Naive thymus-derived CD4-positive, alpha-beta T cell (primary cell): ENCODE results near the gene INAFM1. TPM values are rescaled to one million over a fixed set of nuclear protein-coding genes. Genes with fewer than 3 reads are reported as not detected.
A peak's percentile ranks its signal among the peaks of the same experiment; 100 is the strongest.

ENCODE experiments used
- ATAC-seq: fragments of 150-1000 bp; cut with Tn5 transposase; 2 replicates; pipeline ENCODE4 v1.10.0; 2021; ENCODE audit warnings: mild to moderate bottlenecking, moderate library complexity
- CTCF ChIA-PET: fragments of 350-600 bp; sonication (Branson Sonifier 250); formaldehyde crosslinking; loops from one replicate; lab custom pipeline; 2021; ENCODE audit warnings: antibody characterized with exemption; lab: Charles Lee
- POLR2A ChIA-PET: fragments of 350-600 bp; sonication (Branson Sonifier 250); formaldehyde crosslinking; loops from one replicate; lab custom pipeline; 2021; ENCODE audit warnings: antibody characterized with exemption, inconsistent platforms; lab: Charles Lee
- DNase-seq, 9 donors: peaks; one replicate each; pipeline versions ENCODE4 v3.0.0 to v3.0.0-alpha.2; 2020 to 2022; ENCODE audit warnings: mixed read lengths in 1 of 9
- H3K27ac ChIP-seq: one replicate; pipeline ENCODE4 v1.7.0; 2013; ENCODE audit warnings: mild to moderate bottlenecking, low read depth, low read length, moderate library complexity
- H3K27me3 ChIP-seq, 2 donors: one replicate each; pipeline ENCODE4 v1.7.0; 2013; ENCODE audit warnings: low read length in 2 of 2, mild to moderate bottlenecking in 2 of 2, moderate library complexity in 2 of 2; ENCODE audit not compliant: control insufficient read depth in 2 of 2, insufficient read depth in 2 of 2
- H3K36me3 ChIP-seq, 3 experiments: 1 replicate in 2 of 3; 2 replicates in 1 of 3; pipeline ENCODE4 v1.7.0; 2013; ENCODE audit warnings: low read length in 3 of 3, mild to moderate bottlenecking in 3 of 3, moderate library complexity in 1 of 3; ENCODE audit not compliant: insufficient read depth in 3 of 3, control insufficient read depth in 2 of 3
- H3K4me1 ChIP-seq, 2 donors: one replicate each; pipeline ENCODE4 v1.7.0; 2013; ENCODE audit warnings: low read length in 2 of 2, mild to moderate bottlenecking in 2 of 2, moderate library complexity in 1 of 2; ENCODE audit not compliant: control insufficient read depth in 2 of 2, insufficient read depth in 2 of 2
- H3K4me3 ChIP-seq: 2 replicates; pipeline ENCODE4 v1.7.0; 2013; ENCODE audit warnings: mild to moderate bottlenecking, low read length
- H3K9me3 ChIP-seq, 3 experiments: 1 replicate in 2 of 3; 2 replicates in 1 of 3; pipeline ENCODE4 v1.7.0; 2013; ENCODE audit warnings: low read length in 3 of 3; ENCODE audit not compliant: control insufficient read depth in 2 of 3
- H3K27ac Mint-ChIP-seq, 9 donors: one replicate each; pipeline ENCODE4 v1.8.0; 2020 to 2022; ENCODE audit warnings: mixed read lengths in 9 of 9, mild to moderate bottlenecking in 8 of 9, moderate library complexity in 5 of 9, inconsistent platforms in 2 of 9
- H3K27me3 Mint-ChIP-seq, 5 donors: one replicate each; pipeline ENCODE4 v1.8.0; 2021 to 2022; ENCODE audit warnings: mixed read lengths in 5 of 5, mild to moderate bottlenecking in 1 of 5
- H3K36me3 Mint-ChIP-seq, 5 donors: one replicate each; pipeline ENCODE4 v1.8.0; 2020 to 2022; ENCODE audit warnings: mixed read lengths in 5 of 5, mild to moderate bottlenecking in 3 of 5, inconsistent platforms in 1 of 5
- H3K4me1 Mint-ChIP-seq, 7 donors: one replicate each; pipeline ENCODE4 v1.8.0; 2020 to 2022; ENCODE audit warnings: mixed read lengths in 7 of 7, mild to moderate bottlenecking in 3 of 7, inconsistent platforms in 1 of 7
- H3K4me3 Mint-ChIP-seq, 10 donors: one replicate each; pipeline ENCODE4 v1.8.0; 2020 to 2022; ENCODE audit warnings: mild to moderate bottlenecking in 10 of 10, mixed read lengths in 10 of 10, moderate library complexity in 6 of 10, inconsistent platforms in 2 of 10
- H3K9me3 Mint-ChIP-seq, 11 donors: one replicate each; pipeline ENCODE4 v1.8.0; 2020 to 2022; ENCODE audit warnings: mixed read lengths in 11 of 11, mild to moderate bottlenecking in 4 of 11, inconsistent platforms in 1 of 11, moderate library complexity in 1 of 11
- intact Hi-C, 2 donors: fragments of 100-400 bp; cut with micrococcal nuclease; formaldehyde crosslinking; loops; one replicate each; pipeline ENCODE4 v1.15.1; 2023
- polyA plus RNA-seq, 2 donors: library from polyadenylated mRNA; unstranded; fragments of 300-500 nt; fragmentation: Illumina TruSeq; gene quantifications; one replicate each; pipeline ENCODE4 v1.2.3, GENCODE V29; 2021
- total RNA-seq, 6 experiments: library from RNA in 5 of 6; stranded (reverse) in 5 of 6; gene quantifications; 1 replicate in 5 of 6; 2 replicates in 1 of 6; pipeline ENCODE4 v1.2.3 and lab custom pipeline; 2021 to 2026

INAFM1 gene
- total and polyA plus RNA-seq, 7 experiments from 2014 or later: 2.3 to 21.7 (median 14.3) TPM

GRCh38 chr19:47315125-47315821, 40.6 kb downstream of the INAFM1 start:
- POLR2A ChIA-PET: no interaction called here
- no peaks in the 10 kb centered on the region for H3K27me3 ChIP-seq

DNA sequence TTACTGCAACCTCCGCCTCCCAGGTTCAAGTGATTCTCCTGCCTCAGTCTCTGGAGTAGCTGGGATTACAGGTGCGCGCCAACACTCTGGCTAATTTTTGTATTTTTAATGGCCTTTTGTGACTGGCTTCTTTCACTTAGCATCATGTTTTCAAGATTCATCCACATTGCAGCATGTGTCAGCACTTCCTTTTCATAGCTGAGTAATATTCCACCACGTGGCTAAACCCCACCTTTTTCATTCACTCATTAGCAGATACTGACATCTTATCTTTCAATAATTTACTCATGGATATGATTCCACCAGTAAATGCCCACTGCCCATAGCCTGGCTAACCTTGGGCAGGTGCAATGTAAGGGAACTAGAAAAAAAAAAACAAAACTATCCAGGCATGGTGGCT, 41.8 kb downstream of the INAFM1 start:
- CTCF ChIA-PET: no interaction called here
- ATAC-seq (no peak), DNase-seq (no peak)
- peaks cover 0 to 4% (median 0%) of the 10 kb centered on the region in 7 donors for H3K4me1 Mint-ChIP-seq
- peaks cover 2 to 28% (median 25%) of the 10 kb centered on the region in 5 donors for H3K27me3 Mint-ChIP-seq
- peaks cover 0 to 1% (median 0%) of the 10 kb centered on the region in 11 donors for H3K9me3 Mint-ChIP-seq
- Histone ChIP-seq H3K9me3 (no peaks in the 10 kb centered on the region), H3K4me3 (no peak overlapping the region), H3K36me3 (no peaks in the 10 kb centered on the region), H3K27me3 (no peaks in the 10 kb centered on the region), H3K27ac (no peak overlapping the region), H3K4me1 (no peaks in the 10 kb centered on the region)
- POLR2A ChIA-PET: no interaction called here
- peaks cover 0 to 6% (median 0%) of the 10 kb centered on the region in 5 donors for H3K36me3 Mint-ChIP-seq
- intact Hi-C loops: no loop called here
- no peak overlapping the region for H3K27ac Mint-ChIP-seq
- H3K4me3 Mint-ChIP-seq: no peak overlapping the region

More at GRCh38 chr19:47315125-47315821, 40.6 kb downstream of the INAFM1 start:
- Mint-ChIP-seq H3K9me3 (no peaks in the 10 kb centered on the region), H3K36me3 (no peaks in the 10 kb centered on the region), H3K27ac (peak overlapping the region in 1 of 9 donors; percentile 18), H3K27me3 (peaks cover 2 to 29% (median 21%) of the 10 kb centered on the region in 5 donors), H3K4me1 (peaks cover 0 to 4% (median 0%) of the 10 kb centered on the region in 7 donors), H3K4me3 (no peak overlapping the region)
- Histone ChIP-seq H3K36me3 (no peaks in the 10 kb centered on the region), H3K4me3 (no peak overlapping the region), H3K27ac (no peak overlapping the region), H3K4me1 (no peaks in the 10 kb centered on the region), H3K9me3 (no peaks in the 10 kb centered on the region)
- intact Hi-C loops: no loop called here
- ATAC-seq (peak; percentile 93), DNase-seq (no peak)
- CTCF ChIA-PET: interaction anchor here (0.9 kb wide), 1 partner anchor 10 kb away, joined by 3 read pairs; no protein-coding TSS in a partner anchor

DNA sequence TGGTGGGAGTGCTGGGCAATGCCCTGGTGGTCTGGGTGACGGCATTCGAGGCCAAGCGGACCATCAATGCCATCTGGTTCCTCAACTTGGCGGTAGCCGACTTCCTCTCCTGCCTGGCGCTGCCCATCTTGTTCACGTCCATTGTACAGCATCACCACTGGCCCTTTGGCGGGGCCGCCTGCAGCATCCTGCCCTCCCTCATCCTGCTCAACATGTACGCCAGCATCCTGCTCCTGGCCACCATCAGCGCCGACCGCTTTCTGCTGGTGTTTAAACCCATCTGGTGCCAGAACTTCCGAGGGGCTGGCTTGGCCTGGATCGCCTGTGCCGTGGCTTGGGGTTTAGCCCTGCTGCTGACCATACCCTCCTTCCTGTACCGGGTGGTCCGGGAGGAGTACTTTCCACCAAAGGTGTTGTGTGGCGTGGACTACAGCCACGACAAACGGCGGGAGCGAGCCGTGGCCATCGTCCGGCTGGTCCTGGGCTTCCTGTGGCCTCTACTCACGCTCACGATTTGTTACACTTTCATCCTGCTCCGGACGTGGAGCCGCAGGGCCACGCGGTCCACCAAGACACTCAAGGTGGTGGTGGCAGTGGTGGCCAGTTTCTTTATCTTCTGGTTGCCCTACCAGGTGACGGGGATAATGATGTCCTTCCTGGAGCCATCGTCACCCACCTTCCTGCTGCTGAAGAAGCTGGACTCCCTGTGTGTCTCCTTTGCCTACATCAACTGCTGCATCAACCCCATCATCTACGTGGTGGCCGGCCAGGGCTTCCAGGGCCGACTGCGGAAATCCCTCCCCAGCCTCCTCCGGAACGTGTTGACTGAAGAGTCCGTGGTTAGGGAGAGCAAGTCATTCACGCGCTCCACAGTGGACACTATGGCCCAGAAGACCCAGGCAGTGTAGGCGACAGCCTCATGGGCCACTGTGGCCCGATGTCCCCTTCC, 45.5 kb downstream of the INAFM1 start:
- POLR2A ChIA-PET: no interaction called here
- Histone ChIP-seq H3K9me3 (no peaks in the 10 kb centered on the region), H3K4me3 (no peak overlapping the region), H3K36me3 (no peaks in the 10 kb centered on the region), H3K4me1 (no peaks in the 10 kb centered on the region), H3K27ac (no peak overlapping the region), H3K27me3 (no peaks in the 10 kb centered on the region)
- peaks cover 0 to 10% (median 3%) of the 10 kb centered on the region in 5 donors for H3K36me3 Mint-ChIP-seq
- H3K4me1 Mint-ChIP-seq: peaks cover 0 to 12% (median 0%) of the 10 kb centered on the region in 7 donors
- peaks cover 8 to 40% (median 34%) of the 10 kb centered on the region in 5 donors for H3K27me3 Mint-ChIP-seq
- no peak for DNase-seq
- intact Hi-C loops: no loop called here
- ATAC-seq: no peak
- CTCF ChIA-PET: interaction anchor here (1.1 kb wide), 1 partner anchor 29 kb away, joined by 3 read pairs; the partner anchor contains the start of gene DHX34
- peaks cover 0 to 7% (median 0%) of the 10 kb centered on the region in 11 donors for H3K9me3 Mint-ChIP-seq
- no peak overlapping the region for H3K4me3 Mint-ChIP-seq
- H3K27ac Mint-ChIP-seq: no peak overlapping the region

GRCh38 chr19:47321630-47322029, 46.9 kb downstream of the INAFM1 start:
- Mint-ChIP-seq H3K4me1 (peaks cover 0 to 9% (median 0%) of the 10 kb centered on the region in 7 donors), H3K27me3 (peaks cover 8 to 37% (median 31%) of the 10 kb centered on the region in 5 donors)

DNA sequence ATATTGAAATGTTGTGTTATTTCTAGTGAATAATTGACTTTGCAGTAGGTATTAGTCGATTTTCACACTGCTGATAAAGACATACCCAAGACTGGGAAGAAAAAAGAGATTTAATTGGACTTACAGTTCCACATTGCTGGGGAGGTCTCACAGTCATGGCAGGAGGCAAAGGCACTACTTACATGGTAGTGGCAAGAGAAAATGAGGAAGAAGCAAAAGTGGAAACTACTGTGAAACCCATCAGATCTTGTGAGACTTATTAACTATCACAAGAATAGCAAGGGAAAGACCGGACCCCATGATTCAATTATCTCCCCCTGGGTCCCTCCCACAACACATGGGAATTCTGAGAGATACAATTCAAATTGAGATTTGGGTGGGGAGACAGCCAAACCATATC, 47.4 kb downstream of the INAFM1 start:
- H3K9me3 Mint-ChIP-seq: peaks cover 0 to 7% (median 0%) of the 10 kb centered on the region in 11 donors
- ChIA-PET POLR2A (no interaction called here), CTCF (no interaction called here)
- Histone ChIP-seq H3K36me3 (no peaks in the 10 kb centered on the region), H3K4me1 (no peaks in the 10 kb centered on the region), H3K27me3 (no peaks in the 10 kb centered on the region), H3K27ac (no peak overlapping the region), H3K9me3 (no peaks in the 10 kb centered on the region), H3K4me3 (no peak overlapping the region)
- no peak overlapping the region for H3K4me3 Mint-ChIP-seq
- H3K27ac Mint-ChIP-seq: no peak overlapping the region
- DNase-seq (no peak), ATAC-seq (no peak)
- H3K27me3 Mint-ChIP-seq: peaks cover 8 to 35% (median 35%) of the 10 kb centered on the region in 5 donors
- H3K36me3 Mint-ChIP-seq: peaks cover 0 to 10% (median 3%) of the 10 kb centered on the region in 5 donors
- intact Hi-C loops: no loop called here
- H3K4me1 Mint-ChIP-seq: peaks cover 0 to 9% (median 0%) of the 10 kb centered on the region in 7 donors

More at GRCh38 chr19:47321630-47322029, 46.9 kb downstream of the INAFM1 start:
- Histone ChIP-seq H3K4me3 (no peak overlapping the region), H3K4me1 (no peaks in the 10 kb centered on the region), H3K36me3 (no peaks in the 10 kb centered on the region), H3K27ac (no peak overlapping the region), H3K9me3 (no peaks in the 10 kb centered on the region), H3K27me3 (no peaks in the 10 kb centered on the region)
- CTCF ChIA-PET: no interaction called here
- H3K4me3 Mint-ChIP-seq: no peak overlapping the region
- ATAC-seq (no peak), DNase-seq (no peak)
- H3K9me3 Mint-ChIP-seq: peaks cover 0 to 7% (median 0%) of the 10 kb centered on the region in 11 donors
- POLR2A ChIA-PET: interaction anchor here (0.6 kb wide), 1 partner anchor 10 kb away, joined by 3 read pairs; no protein-coding TSS in a partner anchor
- peaks cover 0 to 10% (median 3%) of the 10 kb centered on the region in 5 donors for H3K36me3 Mint-ChIP-seq
- no peak overlapping the region for H3K27ac Mint-ChIP-seq
- intact Hi-C loops: no loop called here

- Histone ChIP-seq H3K36me3 (no peaks in the 10 kb centered on the region), H3K27ac (no peak overlapping the region), H3K27me3 (no peaks in the 10 kb centered on the region), H3K4me1 (no peaks in the 10 kb centered on the region), H3K4me3 (no peak overlapping the region), H3K9me3 (no peaks in the 10 kb centered on the region)
- no peak overlapping the region for H3K4me3 Mint-ChIP-seq
- intact Hi-C loops: no loop called here
- peaks cover 0 to 9% (median 0%) of the 10 kb centered on the region in 7 donors for H3K4me1 Mint-ChIP-seq
- H3K9me3 Mint-ChIP-seq: peaks cover 0 to 7% (median 0%) of the 10 kb centered on the region in 11 donors
- POLR2A ChIA-PET: interaction anchor here (1.0 kb wide), 1 partner anchor 14 kb away, joined by 3 read pairs; the partner anchor contains the start of gene C5AR1
- H3K36me3 Mint-ChIP-seq: peaks cover 0 to 10% (median 3%) of the 10 kb centered on the region in 5 donors
- H3K27ac Mint-ChIP-seq: no peak overlapping the region
- DNase-seq (no peak), ATAC-seq (no peak)
- H3K27me3 Mint-ChIP-seq: peaks cover 6 to 38% (median 34%) of the 10 kb centered on the region in 5 donors
- CTCF ChIA-PET: interaction anchor here (0.6 kb wide), 1 partner anchor 636 kb away, joined by 4 read pairs; no protein-coding TSS in a partner anchor
Observed at GRCh38 chr19:47323409-47323808, 48.7 kb downstream of the INAFM1 start.
